Superior temporal gyrus (tissue), 1 donor: ENCODE data around the gene ZNF831.

Experiments
- DNase-seq: peaks from one replicate; pipeline ENCODE4 v3.0.0-alpha.2; 2016; ENCODE audit errors: extremely low spot score

Gene ZNF831

DNA sequence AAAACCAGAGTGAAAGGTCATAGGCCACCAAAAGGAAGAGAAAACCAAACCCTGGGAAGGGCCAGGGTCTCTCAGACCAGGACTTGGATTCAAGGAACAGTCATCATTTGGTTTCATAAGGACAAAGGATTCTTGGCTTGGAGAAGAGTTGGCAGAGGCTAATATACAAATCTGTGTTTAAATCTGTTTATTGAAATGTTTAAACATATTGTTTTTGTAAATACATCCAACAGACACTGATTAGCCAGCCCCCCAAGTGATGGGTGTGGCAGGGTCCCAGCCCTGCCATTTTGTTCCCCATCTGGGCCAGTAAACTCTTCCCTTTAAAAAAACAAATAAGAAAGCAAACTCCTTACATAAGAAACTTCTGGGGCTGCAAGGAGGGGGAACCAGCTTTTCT lies 6.1 kb upstream of the ZNF831 start:
- DNase-seq = no peak

DNA sequence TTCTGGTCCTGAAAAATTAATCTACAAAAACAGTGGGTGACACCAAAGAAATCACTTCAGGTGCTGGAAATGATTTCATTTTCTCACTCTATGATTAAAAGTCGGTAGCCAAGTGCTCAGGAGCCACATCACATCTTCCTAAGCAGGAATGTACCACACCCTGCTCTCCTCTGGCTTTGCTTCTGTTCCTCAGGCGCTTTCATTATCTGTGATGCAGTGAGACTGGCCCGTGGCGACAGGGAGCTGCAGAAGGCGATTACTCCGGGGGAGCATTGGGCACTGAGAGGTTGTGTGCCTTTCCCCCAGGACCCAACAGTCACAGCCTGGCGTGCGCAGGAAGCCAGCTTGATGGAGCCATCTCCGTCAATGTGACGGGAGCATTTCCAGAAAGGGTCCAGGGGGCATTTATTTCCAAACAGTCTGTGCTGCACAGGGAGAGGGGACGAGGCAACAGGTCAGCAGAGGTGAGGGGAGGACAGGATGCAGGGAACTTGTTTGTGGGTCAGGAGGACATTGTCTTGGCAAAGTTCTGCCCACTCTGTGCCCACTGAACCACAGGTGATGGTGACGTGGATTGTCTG lies 5.6 kb upstream of the ZNF831 start:
- no peak for DNase-seq

- no peak for DNase-seq
Observed at GRCh38 chr20:59158673-59159072, 4.9 kb upstream of the ZNF831 start.

DNA sequence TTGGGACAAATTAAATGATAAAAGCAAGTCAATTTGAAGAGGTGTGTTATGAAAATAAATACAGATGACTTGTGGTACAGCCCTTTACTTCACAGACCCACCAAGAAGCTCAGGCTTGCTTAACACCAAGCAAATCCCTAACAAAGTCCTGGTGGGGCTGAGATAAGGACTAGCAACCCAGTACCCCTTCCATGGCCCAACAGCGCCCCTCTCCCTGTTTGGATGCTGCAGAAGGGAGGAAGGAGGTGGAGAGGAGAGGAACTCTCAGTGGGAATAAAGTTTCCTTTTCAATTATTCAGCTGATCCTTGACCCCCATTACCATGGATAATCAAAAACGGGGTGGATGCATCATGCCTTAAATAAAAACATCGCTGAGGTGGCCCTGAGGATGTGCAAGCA lies 4.5 kb upstream of the ZNF831 start:
- no peak for DNase-seq

DNA sequence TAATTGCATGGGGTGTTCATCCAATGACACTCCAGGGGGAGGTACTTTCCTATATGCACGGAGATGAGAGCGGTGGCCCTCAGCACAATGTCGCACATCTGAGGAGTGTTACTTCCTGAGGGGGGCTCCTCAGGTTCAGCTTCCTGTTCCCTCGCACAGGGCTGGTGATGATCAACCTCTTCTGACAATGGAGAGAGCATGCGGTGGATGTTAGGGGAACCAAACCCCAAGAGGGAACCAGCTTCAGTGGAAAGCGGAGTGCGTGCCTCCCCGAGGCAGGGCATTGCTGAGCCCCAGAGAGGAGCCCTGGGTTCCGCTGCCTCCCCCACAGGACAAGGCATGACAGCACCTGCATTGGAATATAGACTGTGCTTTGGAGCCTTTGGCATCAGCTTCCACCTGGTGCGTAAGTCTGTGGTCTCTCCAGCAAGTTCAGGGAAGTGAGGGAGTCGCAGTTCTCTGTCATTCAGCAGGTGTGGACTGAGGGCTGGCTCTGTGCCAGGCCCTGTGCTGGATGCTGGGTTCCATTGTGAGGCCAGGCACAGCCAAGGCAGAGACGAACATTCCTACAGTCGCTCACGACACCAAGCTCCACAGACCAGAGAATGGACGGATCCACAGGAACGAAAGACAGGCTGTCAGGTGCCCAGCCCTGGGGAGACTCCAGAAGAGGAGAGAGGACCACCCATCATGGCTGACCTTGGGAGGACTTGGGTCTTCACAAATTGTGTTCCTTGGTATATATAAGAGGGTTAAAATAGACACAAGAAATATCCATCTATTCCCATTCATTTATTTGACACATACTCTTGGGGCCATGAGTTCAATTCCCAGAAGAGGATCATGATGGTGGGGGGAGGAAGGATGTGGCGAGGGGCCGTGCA lies 3.9 kb upstream of the ZNF831 start:
- no peak for DNase-seq

DNA sequence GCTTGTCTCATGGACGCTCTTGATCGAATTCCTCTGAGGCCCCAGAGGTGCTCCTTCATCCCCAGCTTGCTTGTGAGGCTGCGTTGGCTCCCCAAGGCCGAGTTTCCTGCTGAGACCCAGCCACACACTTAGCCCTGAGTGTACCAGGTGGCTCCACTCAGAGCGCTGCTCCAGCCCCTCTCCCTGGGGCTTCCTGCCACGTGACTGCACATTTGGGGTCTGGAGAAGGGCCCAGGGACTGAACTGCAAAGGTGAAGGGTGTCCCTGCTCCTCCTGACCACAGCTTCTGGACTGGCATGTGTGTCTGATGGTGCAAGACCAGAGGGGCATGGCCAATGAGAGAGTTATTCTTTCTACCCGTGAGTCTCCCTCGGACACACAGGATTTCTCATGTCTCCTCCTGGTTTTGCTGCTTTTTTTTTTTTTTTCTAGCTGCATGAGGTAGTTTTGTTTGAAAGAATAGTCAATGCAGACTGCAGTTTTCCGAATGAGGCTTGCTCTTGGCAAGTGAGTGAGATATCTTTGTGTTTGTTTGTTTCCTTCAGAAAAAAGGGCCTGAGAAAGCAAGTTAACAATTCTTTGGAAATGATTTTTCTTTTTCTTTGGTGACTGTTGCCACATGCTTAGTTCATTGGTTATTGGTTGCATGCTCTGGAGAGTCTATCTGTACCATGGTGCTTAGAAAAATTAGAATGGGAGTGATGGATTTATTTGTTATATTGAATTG lies 3.1 kb upstream of the ZNF831 start:
- DNase-seq = no peak

- DNase-seq = no peak
Observed at GRCh38 chr20:59161721-59162120, 1.9 kb upstream of the ZNF831 start.

DNA sequence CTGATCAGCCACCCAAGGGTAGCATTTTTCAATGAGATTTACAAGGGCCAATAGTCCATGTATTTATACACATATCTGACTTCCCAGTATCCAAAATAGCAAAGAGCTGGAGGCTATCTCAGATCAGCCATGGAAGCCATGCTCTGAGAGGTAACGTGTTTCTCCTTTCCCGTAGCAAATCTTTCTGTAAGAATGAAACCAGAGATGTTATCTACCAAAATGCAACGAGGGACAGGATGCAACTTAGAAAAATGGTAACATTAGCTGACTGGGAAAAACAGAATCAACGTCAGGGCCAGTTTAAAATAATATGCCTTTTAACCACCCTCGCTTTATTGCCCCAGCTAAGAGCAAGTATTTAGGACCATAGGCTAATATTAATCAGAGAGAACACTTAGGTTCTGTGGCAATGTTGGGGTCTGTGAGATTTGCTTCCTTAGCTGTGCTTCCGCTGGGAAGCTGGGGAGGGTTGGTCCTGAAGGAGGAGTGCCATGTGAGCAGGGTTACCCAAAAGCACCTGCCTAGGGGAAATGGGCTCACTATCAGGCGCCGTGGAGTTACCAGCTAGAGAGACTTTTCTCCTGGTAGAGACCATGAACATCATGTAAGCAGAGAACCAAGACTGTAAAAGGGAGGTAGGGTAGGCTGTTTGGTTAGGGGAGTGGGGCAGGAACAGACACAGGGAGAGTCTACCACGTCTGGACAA lies 1.2 kb downstream of the ZNF831 start:
- DNase-seq = no peak

DNA sequence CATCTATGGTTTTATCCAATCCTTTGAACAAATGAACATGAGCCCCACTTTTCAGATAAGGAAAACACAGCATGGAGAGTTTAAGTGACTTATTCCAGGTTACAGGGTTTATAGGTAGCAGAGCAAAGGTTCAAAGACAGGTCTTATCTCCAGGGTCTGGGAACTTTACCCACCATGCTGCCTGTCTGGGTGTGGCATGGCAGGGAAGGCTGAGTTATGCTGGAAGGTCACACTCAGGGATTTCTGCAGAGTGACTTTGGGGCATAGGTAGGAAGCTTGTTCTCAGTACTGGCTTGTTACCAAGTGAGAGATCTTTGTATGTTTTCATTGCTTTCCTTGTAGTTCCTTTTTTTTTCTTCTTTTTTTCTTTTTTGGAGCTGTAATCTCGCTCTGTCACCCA lies 1.8 kb downstream of the ZNF831 start:
- no peak for DNase-seq

GRCh38 chr20:59165891-59166709 lies 2.5 kb downstream of the ZNF831 start:
- no peak for DNase-seq

- no peak for DNase-seq
Observed at GRCh38 chr20:59170406-59171349, 7.1 kb downstream of the ZNF831 start.

- DNase-seq = no peak
Observed at GRCh38 chr20:59171986-59172385, 8.4 kb downstream of the ZNF831 start.

DNA sequence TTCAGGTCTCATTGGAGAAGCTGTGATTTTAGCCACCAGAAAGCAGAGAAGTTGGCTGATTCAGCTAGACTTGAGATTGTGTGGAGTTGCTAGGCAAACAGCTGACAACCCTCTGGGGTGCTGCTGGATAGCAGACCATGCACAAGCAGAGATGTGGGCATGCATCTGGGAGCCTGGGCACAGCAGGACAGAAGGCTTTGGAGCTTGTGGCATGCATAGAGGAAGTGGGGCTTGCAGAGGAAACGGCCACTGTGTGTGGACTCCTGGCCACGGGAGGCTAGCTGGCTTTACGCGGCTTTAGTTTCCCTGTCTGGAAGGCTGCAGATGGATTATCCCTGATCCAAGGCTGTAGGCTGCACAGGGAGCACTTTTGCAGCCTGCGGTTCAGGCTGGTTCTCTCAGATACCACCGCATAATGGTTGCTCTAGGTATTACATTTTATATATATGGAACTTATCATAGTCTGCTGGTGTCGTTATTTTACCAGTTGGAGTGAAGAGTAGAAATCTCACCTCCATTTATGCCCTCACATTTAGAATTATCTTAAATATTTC lies 10.4 kb downstream of the ZNF831 start:
- DNase-seq = no peak

GRCh38 chr20:59175002-59175401 lies 11.4 kb downstream of the ZNF831 start:
- no peak for DNase-seq

GRCh38 chr20:59175861-59176260 lies 12.2 kb downstream of the ZNF831 start:
- DNase-seq = no peak

GRCh38 chr20:59176812-59177211 lies 13.2 kb downstream of the ZNF831 start:
- no peak for DNase-seq

GRCh38 chr20:59177266-59178250 lies 13.9 kb downstream of the ZNF831 start:
- no peak for DNase-seq

- no peak for DNase-seq
Observed at GRCh38 chr20:59178983-59179595, 15.5 kb downstream of the ZNF831 start.
